H9 (cell line): ENCODE data around the gene SLC25A26. TPM values are rescaled to one million over a fixed set of nuclear protein-coding genes. Genes with fewer than 3 reads are reported as not detected.

Experiments
- DNase-seq: peaks from one replicate; pipeline ENCODE4 v3.0.0-alpha.2; 2017
- H2AFZ ChIP-seq: one replicate; pipeline ENCODE4 v1.6.1; 2013; ENCODE audit warnings: mild to moderate bottlenecking, low read length, control low read depth, moderate library complexity
- H2AK5ac ChIP-seq: 2 replicates; pipeline ENCODE4 v1.6.1; 2013; ENCODE audit warnings: low read length, control low read depth, mixed read lengths; ENCODE audit not compliant: insufficient read length
- H2BK120ac ChIP-seq: one replicate; pipeline ENCODE4 v1.6.1; 2013; ENCODE audit warnings: low read depth, mild to moderate bottlenecking, low read length, control low read depth, inconsistent platforms; ENCODE audit not compliant: poor library complexity, severe bottlenecking
- H2BK12ac ChIP-seq: 2 replicates; pipeline ENCODE4 v1.6.1; 2013; ENCODE audit warnings: low read length, control low read depth, mixed read lengths, low read depth; ENCODE audit not compliant: insufficient read length
- H2BK15ac ChIP-seq: 2 replicates; pipeline ENCODE4 v1.6.1; 2013; ENCODE audit warnings: low read depth, low read length, control low read depth
- H2BK20ac ChIP-seq: one replicate; pipeline ENCODE4 v1.6.1; 2013; ENCODE audit warnings: low read depth, mild to moderate bottlenecking, low read length, control low read depth, inconsistent platforms; ENCODE audit not compliant: poor library complexity, severe bottlenecking
- H2BK5ac ChIP-seq: 2 replicates; pipeline ENCODE4 v1.6.1; 2013; ENCODE audit warnings: low read length, control low read depth, mixed read lengths; ENCODE audit not compliant: insufficient read length
- H3K14ac ChIP-seq: 2 replicates; pipeline ENCODE4 v1.6.1; 2013; ENCODE audit warnings: low read length, control low read depth; ENCODE audit not compliant: insufficient read depth
- H3K18ac ChIP-seq: 2 replicates; pipeline ENCODE4 v1.6.1; 2013; ENCODE audit warnings: low read depth, mild to moderate bottlenecking, mixed read lengths, low read length, control low read depth; ENCODE audit not compliant: insufficient read length
- H3K23ac ChIP-seq: 2 replicates; pipeline ENCODE4 v1.6.1; 2013; ENCODE audit warnings: low read length, control low read depth, mixed read lengths, low read depth; ENCODE audit not compliant: insufficient read length
- H3K23me2 ChIP-seq: 2 replicates; pipeline ENCODE4 v1.6.1; 2013; ENCODE audit warnings: low read depth, mild to moderate bottlenecking, mixed read lengths, low read length, control low read depth; ENCODE audit not compliant: insufficient read length, poor library complexity, severe bottlenecking
- H3K27ac ChIP-seq: 2 replicates; pipeline ENCODE4 v1.5.1; 2013; ENCODE audit warnings: low read length, control low read depth, mixed read lengths, low read depth; ENCODE audit not compliant: insufficient read length
- H3K27me3 ChIP-seq: 2 replicates; pipeline ENCODE4 v1.6.1; 2013; ENCODE audit warnings: low read length, control low read depth, inconsistent platforms; ENCODE audit not compliant: insufficient read depth
- H3K4ac ChIP-seq: 2 replicates; pipeline ENCODE4 v1.6.1; 2013; ENCODE audit warnings: low read depth, mild to moderate bottlenecking, control low read depth, inconsistent platforms, low read length, moderate library complexity
- H3K4me1 ChIP-seq: 2 replicates; pipeline ENCODE4 v1.6.1; 2013; ENCODE audit warnings: low read length, control low read depth, inconsistent platforms; ENCODE audit not compliant: insufficient read depth
- H3K4me2 ChIP-seq: 2 replicates; pipeline ENCODE4 v1.6.1; 2013; ENCODE audit warnings: low read length, control low read depth, mixed read lengths; ENCODE audit not compliant: insufficient read length, insufficient read depth
- H3K56ac ChIP-seq: 2 replicates; pipeline ENCODE4 v1.6.1; 2013; ENCODE audit warnings: low read depth, mild to moderate bottlenecking, mixed read lengths, low read length, control low read depth; ENCODE audit not compliant: insufficient read length
- H3K79me1 ChIP-seq: 2 replicates; pipeline ENCODE4 v1.6.1; 2013; ENCODE audit warnings: low read depth, mild to moderate bottlenecking, moderate library complexity, low read length, control low read depth, inconsistent platforms; ENCODE audit not compliant: insufficient read depth, poor library complexity, severe bottlenecking
- H3K79me2 ChIP-seq: 2 replicates; pipeline ENCODE4 v1.6.1; 2013; ENCODE audit warnings: low read length, control low read depth, inconsistent platforms; ENCODE audit not compliant: insufficient read depth
- H3K9ac ChIP-seq: 2 replicates; pipeline ENCODE4 v1.6.1; 2013; ENCODE audit warnings: low read length, control low read depth, mixed read lengths; ENCODE audit not compliant: insufficient read length; ENCODE audit errors: extremely low read depth
- H3K9me3 ChIP-seq: one replicate; pipeline ENCODE4 v1.6.1; 2013; ENCODE audit warnings: low read depth, low read length, inconsistent platforms; ENCODE audit not compliant: control insufficient read depth
- H3T11ph ChIP-seq: one replicate; pipeline ENCODE4 v1.6.1; 2013; ENCODE audit warnings: mild to moderate bottlenecking, low read length, control low read depth, inconsistent platforms
- H4K20me1 ChIP-seq: one replicate; pipeline ENCODE4 v1.6.1; 2013; ENCODE audit not compliant: control insufficient read depth, insufficient read length, insufficient read depth
- H4K5ac ChIP-seq: 2 replicates; pipeline ENCODE4 v1.6.1; 2013; ENCODE audit warnings: low read depth, mild to moderate bottlenecking, mixed read lengths, low read length, control low read depth; ENCODE audit not compliant: insufficient read length
- H4K8ac ChIP-seq: replicated peaks from 2 replicates; pipeline ENCODE4 v1.6.1; 2013; ENCODE audit warnings: low read length, control low read depth, mixed read lengths, low read depth; ENCODE audit not compliant: insufficient read length
- H4K91ac ChIP-seq: 2 replicates; pipeline ENCODE4 v1.6.1; 2013; ENCODE audit warnings: low read depth, mild to moderate bottlenecking, moderate library complexity, mixed read lengths, low read length, control low read depth; ENCODE audit not compliant: insufficient read length
- H3K27ac Mint-ChIP-seq, 3 experiments: 2 replicates in 2 of 3; 3 replicates in 1 of 3; pipeline ENCODE4 v1.8.0; 2020 to 2021; ENCODE audit warnings: mixed read lengths in 3 of 3, mild to moderate bottlenecking in 1 of 3, moderate library complexity in 1 of 3
- H3K27me3 Mint-ChIP-seq: 2 replicates; pipeline ENCODE4 v1.8.0; 2021; ENCODE audit warnings: low read depth, mild to moderate bottlenecking, moderate library complexity, mixed read lengths
- H3K36me3 Mint-ChIP-seq, 3 experiments: 2 replicates in 2 of 3; 3 replicates in 1 of 3; pipeline ENCODE4 v1.8.0; 2020 to 2021; ENCODE audit warnings: low read depth in 3 of 3, mixed read lengths in 3 of 3; ENCODE audit not compliant: insufficient read depth in 1 of 3
- H3K4me1 Mint-ChIP-seq, 2 experiments: 2 replicates each; pipeline ENCODE4 v1.8.0; 2020; ENCODE audit warnings: mixed read lengths in 2 of 2
- H3K4me3 Mint-ChIP-seq, 2 experiments: 2 replicates in 1 of 2; 3 replicates in 1 of 2; pipeline ENCODE4 v1.8.0; 2020 to 2021; ENCODE audit warnings: mild to moderate bottlenecking in 2 of 2, mixed read lengths in 2 of 2, moderate library complexity in 1 of 2
- H3K9me3 Mint-ChIP-seq, 2 experiments: 2 replicates in 1 of 2; 3 replicates in 1 of 2; pipeline ENCODE4 v1.8.0; 2020; ENCODE audit warnings: mild to moderate bottlenecking in 2 of 2, mixed read lengths in 2 of 2, moderate library complexity in 1 of 2
- CTCF ChIP-seq: fragments of 200-600 bp; sonication (generic); conservative IDR thresholded peaks from 3 replicates; pipeline ENCODE4 v1.8.0; 2021; ENCODE audit warnings: antibody characterized with exemption, mild to moderate bottlenecking
- WGBS: extraction: QIAGEN DNeasy Blood & Tissue Kit; methylation state at CpG from one replicate; pipeline ENCODE4 v1.1.7; 2013; ENCODE audit warnings: missing lambda C conversion rate, low lambda C conversion rate, mixed read lengths; ENCODE audit not compliant: insufficient read length; ENCODE audit errors: extremely low coverage; 5-methylcytosine and 5-hydroxymethylcytosine counted together
- total RNA-seq: library from RNA; stranded (reverse); gene quantifications from 2 replicates; pipeline ENCODE4 v1.2.1, GENCODE V29; 2021

SLC25A26 gene
- total RNA-seq, 1 experiment from 2014 or later = 30.2 TPM

- no peak overlapping the region for H3K23ac ChIP-seq
- no peak for DNase-seq
- H3K18ac ChIP-seq = no peak overlapping the region
- H3K56ac ChIP-seq = no peak overlapping the region
- H4K91ac ChIP-seq = no peak overlapping the region
- H2AK5ac ChIP-seq = no peak overlapping the region
- H2BK120ac ChIP-seq = no peak overlapping the region
- no CpG with 5 or more reads among the region's 7 CpGs for WGBS
- no peak overlapping the region for H3K4me2 ChIP-seq
- no peaks in the 10 kb centered on the region for H3K23me2 ChIP-seq
- no peaks in the 10 kb centered on the region for H3K9me3 Mint-ChIP-seq
- no peak overlapping the region for H2BK15ac ChIP-seq
- no peaks in the 10 kb centered on the region for H3K9me3 ChIP-seq
- H2BK5ac ChIP-seq = no peak overlapping the region
- no peak overlapping the region for H3K27ac Mint-ChIP-seq
- H2AFZ ChIP-seq = no peak overlapping the region
- H4K20me1 ChIP-seq = no peaks in the 10 kb centered on the region
- no peaks in the 10 kb centered on the region for H3K27me3 ChIP-seq
- no peak overlapping the region for H3K4me3 Mint-ChIP-seq
- H3K79me2 ChIP-seq = no peaks in the 10 kb centered on the region
- H2BK12ac ChIP-seq = no peak overlapping the region
- H3K4me1 ChIP-seq = peaks cover 5% of the 10 kb centered on the region; the same call in 1 of the 2 replicates
- no peak overlapping the region for H3K4ac ChIP-seq
- no peaks in the 10 kb centered on the region for H3K79me1 ChIP-seq
- no peak overlapping the region for H4K5ac ChIP-seq
- peaks cover 17 to 19% of the 10 kb centered on the region in 2 experiments for H3K4me1 Mint-ChIP-seq
- no peak overlapping the region for H4K8ac ChIP-seq
- no peak overlapping the region for H3K14ac ChIP-seq
- no peak overlapping the region for H3T11ph ChIP-seq
- no peak for TF ChIP-seq CTCF
- no peak overlapping the region for H3K9ac ChIP-seq
- no peaks in the 10 kb centered on the region for H3K27me3 Mint-ChIP-seq
- H3K36me3 Mint-ChIP-seq = no peaks in the 10 kb centered on the region; a peak in 1 of 7 replicates
- no peak overlapping the region for H3K27ac ChIP-seq
- no peak overlapping the region for H2BK20ac ChIP-seq
Observed at GRCh38 chr3:66370179-66370578, 149.4 kb downstream of the SLC25A26 start.
